Left hindlimb (tissue), 1 donor: ENCODE data around the gene DNAJA4.
"Not testable (repeated sequence)": the region's sequence is repeated elsewhere in the genome, so short reads cannot be mapped to it uniquely, and the experiment has no call there.

Source experiments
- DNase-seq: peaks from one replicate; pipeline ENCODE4 v3.0.0-alpha.2; 2018

DNAJA4 gene

DNA sequence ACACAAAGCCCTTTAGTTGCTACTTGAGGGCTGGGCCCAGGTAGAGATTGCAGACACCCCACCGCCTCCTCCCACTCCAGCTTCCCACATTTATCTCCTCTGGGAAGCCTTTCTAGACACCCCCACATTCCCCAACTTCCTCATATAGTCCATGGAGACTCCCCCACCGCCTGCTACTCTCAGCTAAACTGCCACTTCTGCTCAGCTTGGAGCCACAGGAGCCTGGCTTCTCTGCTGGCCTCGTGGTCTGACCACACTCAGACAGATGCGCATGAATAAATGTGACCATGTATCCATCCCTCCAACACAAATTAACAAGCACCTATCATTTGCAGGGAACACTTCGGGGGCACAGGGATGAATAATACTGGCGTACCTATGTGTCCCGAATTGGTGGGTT, 19.5 kb upstream of the DNAJA4 start:
- no peak for DNase-seq

DNA sequence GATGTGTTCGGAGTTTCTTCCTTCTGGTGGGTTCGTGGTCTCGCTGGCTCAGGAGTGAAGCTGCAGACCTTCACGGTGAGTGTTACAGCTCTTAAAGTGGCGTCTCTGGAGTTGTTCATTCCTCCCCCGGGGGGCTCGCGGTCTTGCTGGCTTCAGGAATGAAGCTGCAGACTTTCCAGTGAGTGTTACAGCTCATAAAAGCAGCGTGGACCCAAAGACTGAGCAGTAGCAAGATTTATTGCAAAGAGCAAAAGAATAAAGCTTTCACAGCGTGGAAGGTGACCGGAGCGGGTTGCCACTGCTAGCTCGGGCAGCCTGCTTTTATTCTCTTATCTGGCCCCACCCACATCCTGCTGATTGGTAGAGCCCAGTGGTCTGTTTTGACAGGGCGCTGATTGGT, 19.0 kb upstream of the DNAJA4 start:
- not testable (repeated sequence) for DNase-seq

DNA sequence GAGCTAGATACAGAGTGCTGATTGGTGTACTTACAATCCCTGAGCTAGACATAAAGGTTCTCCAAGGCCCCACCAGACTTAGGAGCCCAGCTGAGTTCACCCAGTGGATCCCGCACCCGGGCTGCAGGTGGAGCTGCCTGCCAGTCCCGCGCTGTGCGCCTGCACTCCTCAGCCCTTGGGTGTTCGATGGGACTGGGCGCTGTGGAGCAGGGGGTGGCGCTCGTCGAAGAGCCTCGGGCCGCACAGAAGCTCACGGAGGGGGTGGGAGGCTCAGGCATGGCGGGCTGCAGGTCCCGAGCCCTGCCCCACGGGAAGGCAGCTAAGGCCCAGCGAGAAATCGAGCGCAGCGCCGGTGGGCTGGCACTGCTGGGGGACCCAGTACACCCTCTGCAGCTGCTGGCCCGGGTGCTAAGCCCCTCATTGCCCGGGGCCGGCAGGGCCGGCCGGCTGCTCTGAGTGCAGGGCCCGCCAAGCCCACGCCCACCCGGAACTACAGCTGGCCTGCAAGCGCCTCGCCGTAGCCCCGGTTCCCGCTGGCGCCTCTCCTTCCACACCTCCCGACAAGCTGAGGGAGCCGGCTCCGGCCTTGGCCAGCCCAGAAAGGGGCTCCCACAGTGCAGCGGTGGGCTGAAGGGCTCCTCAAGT, 18.3 kb upstream of the DNAJA4 start:
- not testable (repeated sequence) for DNase-seq

DNA sequence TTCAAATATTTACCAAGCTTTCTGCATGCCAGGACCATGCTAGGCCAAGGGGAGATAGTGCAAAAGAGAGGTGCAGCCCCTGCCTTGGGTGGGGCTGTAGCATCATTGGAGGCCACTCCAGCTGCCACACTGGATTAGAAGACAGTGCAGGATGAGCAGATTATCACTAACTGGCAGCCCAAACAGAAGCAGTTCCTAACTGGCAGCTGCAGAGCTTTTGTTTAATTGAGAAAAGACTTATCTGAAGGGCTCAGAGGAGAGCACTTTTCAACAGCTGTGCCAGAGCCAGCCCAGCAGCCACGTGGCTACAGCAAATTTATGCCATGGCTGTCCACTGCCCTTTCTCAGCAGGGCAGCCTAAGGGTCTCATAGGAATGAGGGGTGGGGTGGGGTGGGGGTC, 16.5 kb upstream of the DNAJA4 start:
- DNase-seq: no peak

DNA sequence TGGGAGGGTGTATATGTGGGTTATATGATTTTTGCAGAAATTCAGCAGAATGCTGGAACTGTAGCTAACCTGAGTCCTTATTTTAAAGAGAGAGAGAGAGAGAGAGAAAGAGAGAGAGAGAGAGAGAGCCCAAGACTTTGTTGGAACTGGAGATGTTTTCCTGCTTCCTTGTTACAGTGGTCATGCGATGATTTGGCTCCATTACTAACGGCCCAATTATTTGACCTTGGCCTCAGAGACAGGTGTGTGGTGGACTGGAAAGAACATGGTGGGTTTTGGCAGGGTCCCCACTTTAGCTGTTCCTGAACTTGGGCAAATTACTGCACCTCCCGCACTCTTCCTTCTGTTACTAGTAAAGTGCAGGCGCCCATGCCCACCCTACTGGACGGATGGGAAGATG, 15.2 kb upstream of the DNAJA4 start:
- DNase-seq: no peak

DNA sequence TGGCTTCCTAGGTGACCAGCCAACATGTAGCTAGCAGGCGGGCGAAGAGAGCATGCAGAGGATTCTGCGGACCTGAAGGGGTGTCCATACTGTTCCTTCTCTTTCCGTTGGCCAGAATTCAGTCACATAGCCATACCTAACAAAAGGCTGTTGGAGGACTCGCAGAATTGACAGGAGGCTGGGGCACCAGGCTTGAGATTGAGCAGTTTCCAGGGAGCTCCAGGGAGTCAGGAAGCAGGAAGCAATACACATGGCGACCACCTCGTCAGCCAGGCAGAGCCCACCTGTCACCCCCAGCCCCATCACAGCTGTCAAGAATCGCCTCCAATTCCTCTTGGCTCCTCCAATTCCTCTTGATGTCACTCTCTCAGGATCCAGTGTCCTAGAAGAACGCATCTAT, 13.2 kb upstream of the DNAJA4 start:
- DNase-seq: no peak

DNA sequence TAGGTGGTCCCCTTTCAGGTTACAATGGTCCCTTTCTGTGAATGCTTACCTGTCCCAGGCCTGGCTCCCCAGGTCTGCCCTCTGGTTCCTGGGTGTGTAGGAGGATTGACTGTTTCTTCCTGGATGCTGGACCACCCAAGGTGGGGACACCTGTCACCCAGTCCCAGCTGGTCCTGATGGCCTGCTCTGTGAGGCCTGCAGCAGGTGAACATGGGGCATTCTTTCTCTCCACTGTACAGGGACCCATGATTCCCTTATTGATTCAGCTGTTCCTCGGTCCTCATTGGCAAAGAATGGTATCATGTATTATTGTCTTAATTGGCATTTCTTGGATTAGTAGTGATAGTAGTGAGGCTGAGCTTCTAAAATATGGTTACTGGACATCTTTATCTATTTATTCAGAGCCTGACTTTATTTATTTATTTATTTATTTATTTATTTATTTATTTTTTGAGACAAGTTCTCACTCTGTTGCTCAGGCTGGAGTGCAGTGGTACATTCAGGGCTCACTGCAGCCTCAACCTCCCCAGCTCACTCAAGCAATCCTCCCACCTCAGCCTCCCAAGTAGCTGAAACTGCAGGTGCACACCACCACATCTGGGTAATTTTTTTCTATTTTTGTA, 8.8 kb upstream of the DNAJA4 start:
- DNase-seq: no peak

DNA sequence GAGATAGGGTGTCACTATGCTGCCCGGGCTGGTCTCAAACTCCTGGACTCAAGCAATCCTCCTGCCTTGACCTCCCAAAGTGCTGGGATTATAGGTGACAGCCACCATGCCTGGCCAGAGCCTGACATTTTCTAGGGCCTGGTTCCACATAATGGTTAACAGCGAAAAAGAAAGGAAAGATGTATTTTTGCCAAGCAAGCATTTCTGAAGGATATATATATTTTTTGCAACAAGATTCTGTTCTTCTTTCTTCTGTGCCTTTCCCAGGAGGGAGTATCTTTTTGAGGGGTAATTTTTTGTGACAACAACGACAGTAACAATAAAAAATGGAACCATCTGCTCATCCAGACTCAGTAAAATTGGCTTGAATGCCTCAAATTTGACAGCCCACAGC, 8.3 kb upstream of the DNAJA4 start:
- no peak for DNase-seq

DNA sequence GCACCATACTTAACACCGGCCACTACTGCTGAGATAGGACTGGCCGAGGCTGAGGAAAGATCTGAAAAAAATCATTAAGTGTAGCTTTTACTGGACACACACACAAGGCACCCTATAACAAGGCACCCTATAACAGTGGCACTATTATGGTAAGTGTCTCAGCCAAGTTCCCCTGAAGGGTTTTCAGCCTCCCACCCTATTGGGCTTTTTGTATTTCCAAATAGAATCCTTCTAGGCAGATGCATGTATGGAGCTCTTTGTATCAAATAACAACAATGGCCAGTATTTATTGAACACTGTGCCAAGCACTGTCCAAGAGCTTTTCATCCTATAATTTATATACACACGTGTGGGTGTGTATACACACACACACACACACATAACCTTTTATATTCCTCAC, 6.7 kb upstream of the DNAJA4 start:
- no peak for DNase-seq

DNA sequence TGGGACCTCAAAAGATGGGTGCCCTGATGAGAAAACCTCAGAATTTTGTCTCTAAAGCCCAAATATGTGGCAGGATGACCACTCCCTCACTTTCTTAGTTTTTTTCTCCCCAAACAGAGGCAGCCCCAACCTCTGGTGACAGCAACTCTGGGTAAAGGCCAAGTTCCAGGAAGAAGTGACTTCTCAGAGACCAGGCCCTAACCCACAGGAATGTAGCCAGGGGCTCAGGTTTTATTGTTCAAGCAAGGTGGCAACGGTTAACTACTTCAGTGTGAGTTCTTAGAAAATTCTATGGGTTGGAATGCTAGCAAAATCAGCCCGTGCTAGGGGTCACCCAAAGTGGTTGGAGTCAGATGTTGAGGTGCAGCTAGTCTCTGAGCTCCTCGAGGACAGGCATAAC, 5.1 kb upstream of the DNAJA4 start:
- no peak for DNase-seq

DNA sequence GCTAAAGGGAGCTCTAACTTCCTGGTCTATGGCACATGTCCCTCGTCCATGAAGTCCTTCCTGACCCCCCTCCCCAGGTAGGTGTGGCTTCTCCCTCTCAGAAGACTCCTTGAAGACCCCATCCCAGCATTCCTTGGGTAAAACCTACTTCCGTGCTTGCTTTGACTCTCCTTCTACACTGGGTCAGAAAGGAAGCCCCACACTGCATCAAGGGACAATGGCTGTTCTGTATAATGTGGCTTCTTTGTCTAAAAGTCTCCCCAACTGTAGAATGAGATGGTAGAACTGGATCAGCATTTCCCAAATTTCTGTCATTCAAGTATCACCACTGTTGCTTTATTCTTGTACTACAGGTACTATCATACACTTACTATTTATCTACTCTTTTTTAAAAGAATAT, 3.9 kb upstream of the DNAJA4 start:
- DNase-seq: no peak

DNA sequence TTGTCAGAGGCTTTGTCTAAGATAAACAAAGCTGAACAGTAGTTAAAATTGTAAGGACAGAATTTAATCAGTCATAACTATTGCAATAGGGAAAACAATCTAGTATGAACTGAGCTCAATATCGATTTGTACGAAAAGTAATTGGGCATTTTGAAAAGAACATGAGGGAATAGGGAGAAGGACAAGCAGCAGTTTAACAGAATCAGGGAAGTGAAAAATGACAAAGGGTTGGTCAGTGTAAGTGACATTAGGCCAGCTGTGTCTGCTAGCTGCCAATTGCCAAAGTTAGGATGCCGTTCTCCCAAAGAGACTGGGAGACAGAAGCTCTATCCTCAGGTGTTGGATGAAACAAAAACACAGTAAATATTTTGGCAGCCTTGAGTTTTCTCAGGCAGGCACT, 3.3 kb upstream of the DNAJA4 start:
- no peak for DNase-seq

DNA sequence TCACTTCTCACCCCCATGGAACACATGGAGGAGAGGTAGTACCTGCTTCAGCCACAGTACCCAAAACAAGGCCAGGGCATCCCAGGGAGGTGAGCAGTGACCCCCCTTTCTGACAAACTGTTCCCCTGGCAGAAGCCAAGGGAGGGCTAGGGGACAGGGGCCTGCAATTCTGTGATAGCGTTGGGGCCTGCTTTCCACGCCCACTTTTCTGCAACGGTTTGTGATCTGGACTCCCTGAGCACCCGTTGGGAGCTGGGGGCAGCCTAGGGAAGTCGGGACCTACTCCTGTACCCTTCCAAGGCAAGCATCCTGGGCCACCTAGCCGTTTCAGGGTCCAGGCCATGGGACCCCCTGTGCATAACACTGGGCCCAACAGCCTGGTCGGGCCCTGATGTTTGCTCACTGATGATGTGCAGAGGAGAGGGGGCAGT, 996 bp upstream of the DNAJA4 start:
- DNase-seq: no peak

DNA sequence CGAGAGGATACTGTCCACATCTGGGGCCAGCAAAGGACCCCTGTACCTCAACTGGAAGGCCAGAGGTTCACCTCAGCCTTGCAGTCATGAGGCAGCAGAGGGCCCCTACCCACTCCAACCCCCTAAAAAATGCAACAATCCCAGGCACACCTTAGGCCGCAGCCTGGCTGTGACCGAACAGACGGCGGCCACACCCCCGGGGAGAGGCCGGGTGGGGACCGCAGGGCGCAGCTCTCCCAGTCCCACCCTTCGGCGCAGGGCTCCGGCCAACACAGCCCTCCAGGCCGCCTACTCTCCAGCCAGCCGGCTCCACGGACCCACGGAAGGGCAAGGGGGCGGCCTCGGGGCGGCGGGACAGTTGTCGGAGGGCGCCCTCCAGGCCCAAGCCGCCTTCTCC, 457 bp upstream of the DNAJA4 start:
- DNase-seq: no peak

DNA sequence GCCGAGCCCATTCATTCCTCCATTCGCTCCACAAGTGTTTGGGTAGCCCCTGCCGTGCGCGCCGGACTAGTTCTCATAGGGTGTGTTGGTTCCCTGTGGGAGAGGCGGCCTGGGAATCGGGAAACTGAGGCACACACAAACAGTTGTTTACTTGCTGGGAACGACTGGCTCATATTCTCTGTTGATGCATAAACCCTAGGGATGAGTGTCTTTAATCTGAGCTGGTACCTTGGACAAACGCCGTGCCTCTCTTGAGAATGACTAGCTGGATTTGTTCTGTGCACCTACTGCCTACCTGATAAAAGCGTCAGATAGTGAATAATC, 737 bp downstream of the DNAJA4 start:
- DNase-seq: peak; percentile 45

DNA sequence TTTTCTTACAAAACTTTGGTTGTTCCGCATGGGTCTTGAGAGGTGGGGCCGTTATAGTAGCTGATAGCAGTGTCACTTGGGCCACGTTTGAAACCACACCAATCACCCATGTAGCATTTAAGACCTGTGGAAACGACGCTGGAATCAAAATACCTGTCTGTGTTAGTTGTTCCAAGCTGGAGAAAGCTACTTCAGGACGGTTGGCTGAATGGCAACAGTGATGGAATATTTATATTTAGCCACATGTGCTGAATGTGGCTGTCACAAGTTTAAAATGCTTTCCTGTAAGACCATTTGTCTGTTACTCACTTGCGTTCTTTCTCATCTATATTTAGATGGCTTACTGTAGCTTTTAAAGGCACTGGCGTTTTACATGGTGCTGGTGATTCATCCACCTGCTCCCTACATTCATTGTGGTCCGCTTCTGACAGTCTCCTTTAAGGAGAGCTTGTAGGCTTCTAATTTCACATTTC, 1.4 kb downstream of the DNAJA4 start:
- DNase-seq: no peak

DNA sequence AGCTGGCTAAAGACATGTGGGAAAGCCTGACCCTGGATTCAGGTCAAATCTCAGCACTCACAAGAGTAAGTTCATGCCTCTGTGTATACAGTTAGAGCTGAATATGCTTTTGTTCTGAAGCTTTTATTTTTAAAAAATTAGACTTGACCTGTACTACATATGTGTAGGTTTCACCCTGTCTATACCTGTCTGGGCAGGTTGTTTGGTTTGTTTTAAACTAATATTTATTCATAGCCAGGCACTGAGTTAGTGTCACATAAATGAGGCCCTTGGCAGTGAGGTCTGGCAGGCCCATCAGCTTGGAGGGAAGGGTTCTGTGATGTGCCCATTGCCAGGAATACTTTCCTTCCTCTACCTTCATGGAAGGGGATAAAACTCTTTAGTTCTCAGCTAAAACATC, 1.9 kb downstream of the DNAJA4 start:
- no peak for DNase-seq

DNA sequence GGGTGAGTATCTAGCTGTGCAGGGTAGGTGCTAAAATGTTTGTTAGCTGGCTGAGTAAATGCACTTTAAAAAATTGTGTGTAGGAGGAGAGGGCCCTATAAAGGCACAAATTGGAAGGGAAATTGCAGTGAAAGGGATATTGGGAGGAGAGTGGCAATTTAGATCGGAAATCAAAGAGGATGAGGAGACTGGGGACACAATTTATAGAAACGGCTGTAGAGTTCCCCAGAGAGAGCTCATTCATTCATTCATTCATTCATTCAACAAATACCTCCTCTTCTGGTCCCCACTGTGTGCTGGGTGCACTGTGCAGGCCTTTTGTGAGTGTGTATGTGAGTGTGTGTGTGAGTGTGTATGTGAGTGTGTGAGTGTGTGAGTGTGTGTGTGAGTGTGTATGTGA, 2.4 kb downstream of the DNAJA4 start:
- no peak for DNase-seq

DNA sequence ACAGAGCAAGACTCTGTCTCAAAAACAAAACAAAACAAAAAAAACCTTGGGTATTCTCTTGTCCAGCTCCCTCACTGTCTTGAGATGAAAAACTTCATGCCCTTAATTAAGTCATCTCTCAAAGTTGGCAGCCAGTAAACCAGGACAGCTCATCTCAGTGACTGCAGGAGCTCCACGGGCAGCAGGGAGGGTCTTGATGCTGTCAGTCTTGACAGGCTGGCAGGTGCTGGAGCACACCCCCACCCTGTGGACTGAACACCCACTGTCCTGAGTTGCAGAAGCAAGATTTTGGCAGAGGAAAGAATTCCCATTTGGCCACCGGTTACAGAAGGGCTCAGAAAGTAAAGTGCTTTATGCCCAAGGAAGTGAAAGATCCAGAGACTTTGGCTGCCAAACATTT, 8.0 kb downstream of the DNAJA4 start:
- no peak for DNase-seq

DNA sequence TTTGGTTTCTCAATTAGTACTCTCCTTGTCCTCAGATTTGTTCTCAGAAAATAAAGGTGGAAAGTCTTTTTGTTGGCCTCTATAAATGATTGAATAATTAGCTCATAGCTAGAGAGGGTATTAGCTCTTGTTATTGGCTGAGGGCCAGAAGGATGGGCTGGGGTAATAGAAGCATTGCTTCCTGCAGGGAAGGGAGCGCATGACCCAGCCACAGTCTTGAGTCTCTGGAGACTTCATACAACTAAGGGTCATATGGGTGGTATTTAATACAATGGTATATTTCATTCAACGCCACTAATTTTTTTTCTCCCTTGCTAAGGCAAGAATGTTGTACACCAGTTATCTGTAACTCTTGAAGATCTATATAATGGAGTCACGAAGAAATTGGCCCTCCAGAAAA, 8.4 kb downstream of the DNAJA4 start:
- no peak for DNase-seq

DNA sequence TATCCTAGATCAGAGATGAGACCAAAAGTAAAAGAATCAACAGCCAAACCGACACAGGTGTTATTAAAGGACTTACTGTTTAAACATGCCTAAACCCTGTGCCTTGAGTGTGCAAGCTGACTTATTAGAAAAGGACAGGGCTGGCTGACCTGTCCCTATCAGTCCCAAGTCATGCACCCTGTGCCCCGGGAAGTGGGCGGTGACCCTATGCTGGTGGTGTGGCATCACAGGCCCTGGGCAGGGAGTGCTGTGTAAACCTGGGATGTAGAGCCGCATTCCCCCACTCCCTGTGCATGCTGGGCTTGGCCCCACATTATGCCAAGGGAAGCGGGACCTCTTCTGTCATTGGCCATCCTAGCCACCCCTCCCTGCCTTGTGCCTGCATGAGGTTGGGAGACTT, 10.6 kb downstream of the DNAJA4 start:
- DNase-seq: no peak

DNA sequence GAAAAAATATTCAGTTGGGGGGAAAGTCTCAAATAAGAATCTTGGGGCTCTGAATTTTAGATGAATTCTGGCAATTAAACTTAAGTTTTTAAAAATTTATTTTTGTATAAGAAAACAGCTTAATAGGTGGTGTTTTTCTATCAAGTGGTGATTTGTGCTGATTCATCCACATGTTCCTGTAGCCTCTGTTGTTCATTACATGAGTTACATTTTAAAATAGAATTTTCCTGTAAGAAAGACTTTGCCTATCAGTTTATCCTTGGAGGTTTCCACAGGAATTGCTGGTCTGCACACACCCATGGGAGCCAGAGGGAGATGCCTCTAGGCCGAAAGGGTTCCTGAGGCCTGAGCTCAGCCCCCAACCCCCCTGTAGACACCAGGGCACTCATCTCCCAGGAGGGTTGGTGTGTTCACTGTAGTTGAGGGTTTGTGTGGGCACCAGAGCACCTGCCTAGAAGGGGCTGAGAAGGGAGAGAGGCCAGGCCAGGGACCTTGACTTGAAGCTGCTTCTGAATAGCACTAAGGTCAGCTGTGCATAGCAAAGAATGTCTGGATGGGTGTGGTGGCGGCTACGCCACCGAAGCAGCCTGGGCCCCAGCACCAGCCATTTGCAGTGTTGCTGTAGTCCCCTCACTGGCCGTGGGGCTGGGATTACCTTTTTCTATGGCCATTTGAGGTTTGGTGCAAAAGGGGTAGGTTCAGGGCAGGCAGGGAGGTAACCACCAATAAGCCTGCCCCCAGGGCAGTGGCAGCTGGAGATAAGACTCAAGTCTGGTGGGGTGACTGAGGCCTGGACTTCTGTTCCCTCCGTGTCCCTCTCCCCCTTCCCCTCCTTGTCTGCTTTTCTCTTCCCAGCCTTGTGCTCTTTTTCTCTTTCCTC, 11.9 kb downstream of the DNAJA4 start:
- no peak for DNase-seq

DNA sequence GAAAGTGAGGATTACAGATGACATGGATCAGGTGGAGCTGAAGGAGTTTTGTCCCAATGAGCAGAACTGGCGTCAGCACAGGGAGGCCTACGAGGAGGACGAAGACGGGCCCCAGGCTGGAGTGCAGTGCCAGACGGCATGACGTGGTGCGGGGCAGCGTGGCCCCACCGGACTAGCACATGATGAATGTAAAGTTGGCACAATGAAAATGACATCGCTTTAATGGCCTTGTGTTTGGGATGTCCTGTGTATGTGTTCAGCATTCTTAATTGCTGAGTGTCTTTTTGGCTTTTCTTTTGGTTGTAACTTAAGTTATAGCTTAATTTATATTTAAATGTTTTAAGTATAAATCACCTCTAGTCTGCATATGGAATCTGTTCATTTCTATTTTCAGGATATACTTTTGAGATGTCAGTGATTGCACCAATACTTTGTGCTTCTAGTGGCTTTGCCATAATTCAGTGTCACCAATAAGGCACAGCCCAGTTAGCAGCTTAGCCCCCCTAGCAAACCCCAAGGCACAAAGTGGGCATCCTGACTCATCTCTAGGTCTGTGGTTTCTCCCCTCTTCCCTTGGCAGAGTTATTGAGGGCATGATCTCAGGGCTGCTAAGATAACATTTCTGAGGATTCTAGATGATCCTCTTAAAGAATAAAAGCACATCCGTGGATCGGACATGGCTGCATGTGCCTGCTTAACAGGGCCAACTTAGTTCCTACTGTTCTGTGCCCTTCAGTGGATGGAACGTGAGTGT, 16.1 kb downstream of the DNAJA4 start:
- DNase-seq: no peak

DNA sequence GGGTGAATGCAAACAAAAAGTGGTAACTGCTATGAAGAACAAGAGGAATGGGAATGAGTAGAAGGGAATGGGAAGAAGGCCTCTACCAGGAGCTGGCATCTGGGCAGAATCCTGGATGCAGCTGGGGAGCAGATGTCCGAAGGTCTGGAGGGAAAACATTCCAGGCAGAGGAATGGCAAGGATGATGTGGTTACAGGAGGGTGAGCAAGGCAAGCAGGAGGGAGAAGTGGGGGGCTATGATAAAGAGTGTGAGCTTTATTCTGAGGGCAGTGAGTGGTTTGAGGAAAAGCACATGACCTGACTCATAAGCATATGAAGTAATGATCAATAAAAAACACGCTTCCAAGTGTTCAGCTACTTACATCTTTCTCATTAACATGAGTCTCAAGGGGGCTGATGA, 18.0 kb downstream of the DNAJA4 start:
- DNase-seq: no peak
